Activated CD4-positive, alpha-beta T cell treated with anti-CD3 and anti-CD28 coated beads, Interleukin-2, amount 50 U/mL, for 1 hour (primary cell): Measurements from ENCODE around the gene MSL1.
"Not testable (repeated sequence)": the region's sequence is repeated elsewhere in the genome, so short reads cannot be mapped to it uniquely, and the experiment has no call there.

Experiments
- DNase-seq: peaks from one replicate; pipeline ENCODE4 v3.0.0-alpha.2; 2020

MSL1 gene

GRCh38 chr17:40134184-40134583, 12.4 kb downstream of the MSL1 start:
- no peak for DNase-seq

GRCh38 chr17:40135817-40136216, 14.0 kb downstream of the MSL1 start:
- DNase-seq = no peak

- no peak for DNase-seq
Measured at GRCh38 chr17:40139566-40140058, 17.8 kb downstream of the MSL1 start.

- DNase-seq = not testable (repeated sequence)
Measured at GRCh38 chr17:40143166-40143565, 21.4 kb downstream of the MSL1 start.

GRCh38 chr17:40145476-40145875, 23.7 kb downstream of the MSL1 start:
- DNase-seq = no peak

DNA sequence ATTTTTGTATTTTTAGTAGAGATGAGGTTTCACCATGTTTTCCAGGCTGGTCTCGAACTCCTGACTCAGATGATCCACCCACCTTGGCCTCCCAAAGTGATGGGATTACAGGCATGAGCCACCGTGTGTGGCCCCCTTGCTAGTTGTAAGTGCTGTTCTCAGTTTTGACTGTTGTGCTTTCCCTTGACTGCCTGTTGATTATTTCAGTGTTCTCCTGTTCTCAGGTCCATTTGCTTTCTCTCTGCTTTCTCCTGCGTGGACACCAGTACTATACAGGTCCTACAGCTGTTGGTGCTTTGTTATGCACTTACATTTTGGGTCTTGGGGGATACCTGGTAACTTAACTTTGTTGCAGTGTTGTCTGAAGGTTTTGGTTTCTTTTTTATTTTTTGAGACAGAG, 26.8 kb downstream of the MSL1 start:
- DNase-seq = no peak

DNA sequence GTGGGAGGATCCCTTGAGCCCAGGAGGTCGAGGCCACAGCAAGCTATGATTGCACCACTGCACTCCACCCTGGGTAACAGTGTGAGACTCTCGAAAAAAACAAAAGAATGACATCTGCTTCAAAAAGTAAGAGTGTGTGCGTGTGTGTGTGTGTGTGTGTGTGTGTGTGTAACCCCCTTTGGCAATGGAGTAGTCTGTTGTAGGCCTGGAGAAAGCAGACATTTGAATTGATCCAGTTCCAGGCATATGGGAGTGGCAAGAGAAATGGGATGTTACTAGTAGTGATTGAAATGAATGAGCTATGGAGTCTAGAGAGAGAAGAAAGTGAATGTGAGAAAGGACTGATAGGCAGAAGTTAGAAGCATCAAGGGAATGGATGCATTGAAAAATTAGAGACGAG, 28.5 kb downstream of the MSL1 start:
- no peak for DNase-seq

DNA sequence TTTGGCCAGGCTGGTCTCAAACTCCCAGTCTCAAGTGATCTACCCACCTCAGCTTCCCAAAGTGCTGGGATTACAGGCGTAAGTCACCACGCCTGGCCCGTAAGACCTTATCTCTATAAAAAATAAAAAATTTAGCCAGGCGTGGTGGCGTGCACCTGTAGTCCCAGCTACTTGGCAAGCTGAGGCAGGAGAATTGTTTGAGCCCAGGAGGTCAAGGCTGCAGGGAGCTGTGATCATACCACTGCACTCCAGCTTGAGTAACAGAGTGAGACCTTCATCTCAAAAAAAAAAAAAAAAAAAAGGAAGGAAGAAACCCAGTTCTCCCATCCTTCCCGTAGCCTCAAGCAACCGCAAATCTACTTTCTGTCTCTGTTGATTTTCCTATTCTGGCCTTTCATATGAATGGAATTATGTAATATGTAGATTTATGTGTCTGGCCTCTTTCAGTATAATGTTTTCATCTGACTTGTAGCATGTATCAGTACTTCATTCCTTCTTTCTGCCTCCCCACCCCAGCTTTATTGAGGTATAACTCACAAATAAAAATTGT, 29.7 kb downstream of the MSL1 start:
- no peak for DNase-seq

DNA sequence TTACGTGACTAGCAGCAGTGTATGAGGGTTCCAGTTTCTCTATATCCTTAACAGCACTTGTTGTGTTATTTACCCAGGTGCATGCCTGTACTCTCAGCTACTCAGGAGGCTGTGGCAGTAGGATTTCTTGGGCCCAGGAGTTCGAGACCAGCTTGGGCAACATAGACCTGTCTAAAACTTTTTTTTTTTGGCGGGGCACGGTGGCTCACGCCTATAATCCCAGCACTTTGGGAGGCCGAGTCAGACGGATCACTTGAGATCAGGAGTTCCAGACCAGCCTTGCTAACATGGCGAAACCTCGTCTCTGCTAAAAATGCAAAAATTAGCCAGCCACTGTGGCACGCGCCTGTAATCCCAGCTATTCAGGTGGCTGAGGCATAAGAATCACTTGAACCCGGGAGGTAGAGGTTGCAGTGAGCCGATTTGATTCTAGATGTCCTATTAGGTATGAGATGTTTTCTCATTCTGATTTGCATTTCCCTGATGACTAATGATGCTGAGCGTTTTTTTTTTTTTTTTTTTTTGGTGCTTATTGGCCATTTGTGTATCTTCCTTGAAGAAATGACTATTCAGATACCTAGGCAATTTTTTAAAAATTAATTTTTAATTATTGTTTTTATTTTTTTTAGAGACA, 31.9 kb downstream of the MSL1 start:
- DNase-seq = no peak

DNA sequence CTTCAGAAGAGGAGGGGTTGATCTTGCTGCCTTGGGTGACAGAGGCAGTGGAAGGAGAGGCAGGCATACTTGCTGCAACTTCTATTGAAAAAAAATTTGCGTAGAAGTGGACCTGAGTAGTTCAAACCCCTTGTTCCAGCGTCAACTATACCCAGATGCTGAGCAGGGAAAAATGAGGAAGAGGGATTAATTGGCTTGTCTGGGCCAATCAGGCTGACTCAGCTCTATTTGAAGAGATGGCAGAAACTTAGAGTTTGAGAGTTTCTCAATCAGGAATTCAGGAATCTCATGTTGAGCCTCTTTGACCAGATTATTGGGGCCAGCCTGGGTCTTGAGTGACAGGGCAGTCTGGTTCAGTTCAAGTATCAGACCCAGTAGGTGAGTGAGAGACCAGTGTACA, 36.2 kb downstream of the MSL1 start:
- DNase-seq = no peak

DNA sequence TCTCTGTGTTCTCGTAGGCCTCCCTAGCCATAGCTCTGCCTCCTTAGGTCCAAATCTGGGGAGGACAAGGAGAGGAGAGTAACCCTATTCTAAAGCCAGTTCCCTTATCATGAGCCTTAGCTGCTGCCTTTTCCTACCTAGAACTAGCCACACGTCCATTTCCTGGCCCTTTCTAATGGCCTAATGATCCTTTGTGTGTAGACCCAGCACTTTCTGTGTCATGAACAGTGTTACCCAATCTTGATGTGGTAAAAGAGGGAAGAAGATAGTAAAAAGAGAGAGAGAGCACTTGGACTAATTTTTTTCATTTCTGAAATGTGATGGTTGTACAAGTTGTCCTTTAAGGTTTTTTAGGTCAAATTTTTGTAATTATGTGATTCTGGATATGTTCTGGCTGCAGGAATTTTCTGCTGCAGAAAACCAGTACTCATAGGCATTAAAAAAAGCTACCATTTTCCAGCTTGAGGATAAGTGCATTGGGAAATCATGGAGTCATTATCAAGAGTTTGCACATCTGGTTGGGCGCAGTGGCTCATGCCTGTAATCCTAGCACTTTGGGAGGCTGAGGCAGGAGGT, 36.8 kb downstream of the MSL1 start:
- DNase-seq = no peak

DNA sequence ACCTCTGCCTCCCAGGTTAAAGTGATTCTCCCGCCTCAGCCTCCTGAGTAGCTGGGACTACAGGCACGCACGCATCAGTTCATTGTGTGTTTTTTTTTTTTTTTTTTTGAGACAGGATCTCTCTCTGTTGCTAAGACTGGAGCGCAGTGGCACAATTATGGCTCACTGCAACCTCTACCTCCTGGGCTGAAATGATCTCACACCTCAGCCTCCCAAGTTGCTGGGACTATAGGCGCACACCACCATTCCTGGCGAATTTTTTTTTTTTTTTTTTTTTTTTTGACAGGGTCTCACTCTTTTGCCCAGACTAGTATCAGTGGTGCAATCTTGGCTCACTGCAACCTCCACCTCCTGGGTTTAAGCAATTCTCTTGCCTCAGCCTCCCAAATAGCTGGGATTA, 37.7 kb downstream of the MSL1 start:
- no peak for DNase-seq

DNA sequence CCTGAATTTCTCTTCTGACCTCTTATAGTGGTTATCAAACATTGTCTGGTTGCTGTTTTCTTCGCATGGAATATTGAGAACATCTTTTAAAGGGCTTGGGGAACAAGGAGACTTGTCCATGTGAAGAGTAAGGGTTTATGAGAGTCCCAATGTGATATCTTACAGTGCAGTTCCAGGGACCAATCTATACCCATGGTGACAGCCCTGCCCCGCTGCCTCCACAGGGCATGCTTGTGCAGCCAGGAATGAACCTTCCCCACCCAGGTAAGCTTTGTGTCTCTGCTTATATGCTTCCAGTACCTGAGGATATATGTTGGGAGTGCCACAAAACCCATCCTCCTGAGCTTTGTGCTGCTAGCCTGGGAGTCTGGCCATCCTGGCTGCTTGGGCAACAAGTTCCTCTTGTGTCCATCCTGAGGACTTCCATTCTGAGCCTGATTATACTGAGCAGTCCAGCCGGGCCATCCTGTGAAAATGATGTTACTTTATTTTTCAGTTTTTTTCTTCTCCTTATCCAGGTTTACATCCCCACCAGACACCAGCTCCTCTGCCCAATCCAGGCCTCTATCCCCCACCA, 46.0 kb downstream of the MSL1 start:
- DNase-seq = no peak

DNA sequence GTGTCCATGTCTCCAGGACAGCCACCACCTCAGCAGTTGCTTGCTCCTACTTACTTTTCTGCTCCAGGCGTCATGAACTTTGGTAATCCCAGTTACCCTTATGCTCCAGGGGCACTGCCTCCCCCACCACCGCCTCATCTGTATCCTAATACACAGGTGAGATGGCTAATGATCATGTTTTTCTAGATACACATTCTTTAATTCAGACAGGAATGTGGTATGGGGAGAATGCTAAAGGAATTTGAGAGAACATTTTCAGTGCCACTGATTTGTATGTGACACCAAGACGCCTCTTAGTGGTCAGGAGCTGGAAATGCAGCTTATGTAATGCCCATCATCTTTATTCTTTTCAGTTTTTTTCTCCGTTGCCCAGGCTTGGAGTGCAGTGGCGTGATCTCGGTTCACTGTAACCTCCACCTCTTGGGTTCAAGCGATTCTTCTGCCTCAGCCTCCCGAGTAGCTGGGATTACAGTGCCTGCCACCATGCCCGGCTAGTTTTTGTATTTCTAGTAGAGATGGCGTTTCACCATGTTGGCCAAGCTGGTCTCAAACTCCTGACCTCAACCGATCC, 46.6 kb downstream of the MSL1 start:
- no peak for DNase-seq

- no peak for DNase-seq
Measured at GRCh38 chr17:40170325-40170724, 48.6 kb downstream of the MSL1 start.

DNA sequence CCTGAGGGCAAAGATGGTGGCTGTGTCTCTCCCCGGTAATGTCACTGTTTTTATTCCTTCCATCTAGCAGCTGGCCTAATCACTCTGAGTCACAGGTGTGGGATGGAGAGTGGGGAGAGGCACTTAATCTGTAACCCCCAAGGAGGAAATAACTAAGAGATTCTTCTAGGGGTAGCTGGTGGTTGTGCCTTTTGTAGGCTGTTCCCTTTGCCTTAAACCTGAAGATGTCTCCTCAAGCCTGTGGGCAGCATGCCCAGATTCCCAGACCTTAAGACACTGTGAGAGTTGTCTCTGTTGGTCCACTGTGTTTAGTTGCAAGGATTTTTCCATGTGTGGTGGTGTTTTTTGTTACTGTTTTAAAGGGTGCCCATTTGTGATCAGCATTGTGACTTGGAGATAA, 50.0 kb downstream of the MSL1 start:
- no peak for DNase-seq

DNA sequence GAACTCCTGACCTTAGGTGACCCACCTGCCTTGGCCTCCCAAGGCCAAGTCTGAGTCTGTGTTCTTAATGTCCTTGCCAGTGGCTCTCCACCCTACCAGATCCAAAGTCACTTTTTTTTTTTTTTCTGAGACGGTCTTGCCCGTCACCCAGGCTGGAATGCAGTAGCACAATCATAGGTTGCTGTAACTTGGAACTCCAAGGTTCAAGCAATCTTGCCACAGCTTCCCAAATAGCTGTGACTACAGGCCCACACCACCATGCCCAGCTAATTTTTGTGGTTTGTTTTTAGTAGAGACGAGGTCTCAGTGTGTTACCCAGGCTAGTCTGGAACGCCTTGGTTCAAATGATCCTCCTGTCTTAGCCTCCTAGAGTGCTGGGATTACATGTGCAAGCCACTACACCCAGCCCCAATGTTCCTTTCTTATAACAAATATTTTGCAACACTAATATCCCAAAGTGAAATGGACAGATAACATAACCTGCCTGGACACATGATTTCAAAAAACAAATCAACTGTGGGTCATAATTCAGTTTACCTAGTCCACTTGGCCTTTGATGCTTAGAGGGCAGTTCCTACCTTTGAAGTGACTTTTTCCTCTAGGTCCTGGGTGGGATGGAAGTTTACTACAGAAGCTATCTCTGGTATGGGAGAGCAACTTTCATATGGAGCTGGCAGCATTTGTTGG, 51.5 kb downstream of the MSL1 start:
- no peak for DNase-seq

GRCh38 chr17:40173778-40174135, 52.0 kb downstream of the MSL1 start:
- DNase-seq = no peak

- DNase-seq = no peak
Measured at GRCh38 chr17:40174514-40174913, 52.7 kb downstream of the MSL1 start.

DNA sequence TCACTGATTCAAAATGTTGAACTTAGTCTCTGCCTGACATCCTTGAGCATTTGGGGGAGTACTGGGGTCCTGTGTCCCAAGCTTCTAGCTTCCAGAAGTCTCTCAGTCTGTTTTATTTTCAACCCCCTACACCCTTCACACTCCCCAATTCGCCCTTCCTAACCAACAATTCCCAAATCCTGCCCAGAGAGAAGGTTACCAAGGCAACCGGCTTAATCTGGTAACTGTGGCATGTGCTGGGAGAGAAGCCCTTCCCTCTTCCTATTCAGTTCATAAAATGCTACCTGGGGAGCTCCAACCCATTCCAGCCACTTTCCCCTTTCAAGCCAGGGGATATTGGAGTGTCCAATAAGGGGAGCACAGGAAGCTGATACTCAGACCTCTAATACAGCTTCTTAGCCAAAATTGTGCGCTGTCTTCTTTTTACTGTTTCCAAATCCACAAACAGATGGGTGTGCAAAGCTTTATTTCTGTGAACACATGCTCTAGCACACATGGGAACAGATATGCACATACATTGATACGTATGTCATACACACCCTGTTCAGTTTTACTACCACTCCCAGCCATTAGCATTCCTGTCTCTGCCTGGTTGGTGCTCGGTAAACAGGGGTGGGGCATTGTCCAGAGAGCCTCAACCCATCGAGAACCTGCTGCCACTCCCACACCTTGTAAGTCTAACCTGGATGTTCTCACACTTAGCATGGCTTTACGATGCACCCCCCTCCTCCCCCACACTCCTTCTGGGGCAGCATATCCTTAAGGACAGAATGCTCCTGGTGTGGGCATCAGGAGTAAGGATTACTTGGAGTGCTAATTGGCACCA, 54.4 kb downstream of the MSL1 start:
- no peak for DNase-seq

- DNase-seq = no peak
Measured at GRCh38 chr17:40176754-40177110, 55.0 kb downstream of the MSL1 start.

DNA sequence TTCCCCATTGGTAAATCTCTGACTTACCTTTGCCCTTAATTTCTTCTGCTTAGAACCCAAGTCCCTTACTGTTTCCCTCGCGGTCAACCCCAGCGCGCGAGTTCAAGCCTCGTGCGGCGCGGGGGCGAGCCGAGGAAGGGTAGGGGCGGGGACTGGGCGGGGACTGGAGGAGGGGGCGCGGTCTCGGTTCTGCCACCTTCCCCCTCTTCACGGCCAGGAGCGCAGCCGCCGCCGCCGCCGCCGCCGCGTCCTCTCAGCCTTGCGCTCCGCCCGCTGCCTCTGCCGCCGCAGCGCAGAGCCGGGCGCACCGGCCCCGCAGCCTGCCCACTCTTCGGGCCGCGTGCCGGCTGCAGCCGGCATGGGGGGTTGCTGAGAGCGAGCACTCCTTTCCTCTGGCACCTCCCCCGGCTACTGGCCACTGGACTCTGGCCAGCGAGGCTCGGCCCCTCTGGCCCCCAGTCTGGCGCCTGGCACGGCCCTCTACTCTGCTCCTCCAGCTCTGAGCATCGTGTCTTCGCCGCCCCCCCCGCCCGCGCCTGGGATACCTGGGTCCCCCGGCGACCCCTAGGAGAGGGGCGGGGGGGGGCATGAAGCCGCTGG, 55.6 kb downstream of the MSL1 start, which contains the start of gene RAPGEFL1:
Gene RAPGEFL1 (plus strand): TSS at position 196 of the 600 bp plus-strand sequence. CDS start 392 bp downstream, at position 588.
- peak; percentile 84 for DNase-seq
